Left lung (tissue), 10 donors: ENCODE data around the gene GPC6. TPM values are rescaled to one million over a fixed set of nuclear protein-coding genes. Genes with fewer than 3 reads are reported as not detected.
A peak's percentile ranks its signal among the peaks of the same experiment; 100 is the strongest.
"Not testable (repeated sequence)": the region's sequence is repeated elsewhere in the genome, so short reads cannot be mapped to it uniquely, and the experiment has no call there.

ENCODE experiments used
- ATAC-seq: fragments of 200-7000 bp; cut with Tn5 transposase; one replicate; pipeline ENCODE4 v1.9.1; 2020; ENCODE audit warnings: moderate library complexity
- DNase-seq, 4 donors: peaks; one replicate each; pipeline ENCODE4 v3.0.0-alpha.2; 2013 to 2020
- H3K27ac ChIP-seq, 2 donors: fragments of 200-600 bp; sonication (generic) in 1 of 2; one replicate each; pipeline versions ENCODE4 v1.5.0 to v1.8.0; 2020 to 2021
- H3K27me3 ChIP-seq, 2 donors: fragments of 200-600 bp; sonication (generic) in 1 of 2; one replicate each; pipeline versions ENCODE4 v1.5.0 to v1.8.0; 2020 to 2021
- H3K36me3 ChIP-seq, 2 donors: fragments of 200-600 bp; sonication (generic) in 1 of 2; one replicate each; pipeline versions ENCODE4 v1.5.0 to v1.8.0; 2020 to 2021
- H3K4me1 ChIP-seq, 2 donors: fragments of 200-600 bp; one replicate each; pipeline ENCODE4 v1.8.0; 2021
- H3K4me3 ChIP-seq, 2 donors: fragments of 200-600 bp; sonication (generic) in 1 of 2; one replicate each; pipeline versions ENCODE4 v1.5.0 to v1.8.0; 2020 to 2021; ENCODE audit warnings: mild to moderate bottlenecking in 1 of 2
- H3K9me3 ChIP-seq, 2 donors: fragments of 200-600 bp; sonication (generic) in 1 of 2; one replicate each; pipeline versions ENCODE4 v1.5.0 to v1.8.0; 2020 to 2021
- intact Hi-C, 2 donors: fragments of 100-400 bp; cut with DNase I; formaldehyde crosslinking; loops; one replicate each; pipeline versions ENCODE4 v1.11.2 to v1.14.2; 2022
- polyA plus RNA-seq, 6 donors: library from polyadenylated mRNA; unstranded; fragments of 120-200 nt; gene quantifications; one replicate each; pipeline ENCODE4 v1.2.1, GENCODE V29; 2013; ENCODE audit not compliant: insufficient read length in 6 of 6
- total RNA-seq, 2 donors: library from RNA; stranded (reverse); fragmentation: NEBNext Ultra II Directional; extraction: Animal tissue kit (Norgen Biotek cat#: 25700); gene quantifications; one replicate each; pipeline ENCODE4 v1.2.1, GENCODE V29; 2021
- TF ChIP-seq, protein P1 (sequence below), 2 donors: fragments of 200-600 bp; sonication (generic) in 1 of 2; IDR thresholded peaks; one replicate each; pipeline versions ENCODE4 v1.5.0 to v1.8.0; 2021; ENCODE audit warnings: antibody characterized with exemption in 2 of 2
- donor health status: DM: no; HTN: yes; CAD: no.
- donor health status: DM: no; HTN: no; CAD: no.

GPC6 gene
- total and polyA plus RNA-seq, 8 donors, result 9.6 to 25.8 (median 21.1) TPM

GRCh38 chr13:93472814-93473296, 246.2 kb downstream of the GPC6 start:
- TF ChIP-seq, protein P1, sequence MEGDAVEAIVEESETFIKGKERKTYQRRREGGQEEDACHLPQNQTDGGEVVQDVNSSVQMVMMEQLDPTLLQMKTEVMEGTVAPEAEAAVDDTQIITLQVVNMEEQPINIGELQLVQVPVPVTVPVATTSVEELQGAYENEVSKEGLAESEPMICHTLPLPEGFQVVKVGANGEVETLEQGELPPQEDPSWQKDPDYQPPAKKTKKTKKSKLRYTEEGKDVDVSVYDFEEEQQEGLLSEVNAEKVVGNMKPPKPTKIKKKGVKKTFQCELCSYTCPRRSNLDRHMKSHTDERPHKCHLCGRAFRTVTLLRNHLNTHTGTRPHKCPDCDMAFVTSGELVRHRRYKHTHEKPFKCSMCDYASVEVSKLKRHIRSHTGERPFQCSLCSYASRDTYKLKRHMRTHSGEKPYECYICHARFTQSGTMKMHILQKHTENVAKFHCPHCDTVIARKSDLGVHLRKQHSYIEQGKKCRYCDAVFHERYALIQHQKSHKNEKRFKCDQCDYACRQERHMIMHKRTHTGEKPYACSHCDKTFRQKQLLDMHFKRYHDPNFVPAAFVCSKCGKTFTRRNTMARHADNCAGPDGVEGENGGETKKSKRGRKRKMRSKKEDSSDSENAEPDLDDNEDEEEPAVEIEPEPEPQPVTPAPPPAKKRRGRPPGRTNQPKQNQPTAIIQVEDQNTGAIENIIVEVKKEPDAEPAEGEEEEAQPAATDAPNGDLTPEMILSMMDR (IDR thresholded peaks at IDR 0.05), result no peak
- no peaks in the 10 kb centered on the region for H3K27me3 ChIP-seq
- intact Hi-C loops, result no loop called here
- H3K4me1 ChIP-seq, result no peaks in the 10 kb centered on the region
- no peak for DNase-seq
- no peaks in the 10 kb centered on the region for H3K36me3 ChIP-seq
- no peak overlapping the region for H3K4me3 ChIP-seq
- no peak overlapping the region for H3K27ac ChIP-seq
- H3K9me3 ChIP-seq, result peaks cover 0 to 37% of the 10 kb centered on the region in 2 donors
- ATAC-seq, result no peak

GRCh38 chr13:93473441-93474270, 247.0 kb downstream of the GPC6 start:
- H3K4me3 ChIP-seq, result no peak overlapping the region
- TF ChIP-seq, protein P1 (IDR thresholded peaks at IDR 0.05), result no peak
- H3K9me3 ChIP-seq, result peaks cover 0 to 37% of the 10 kb centered on the region in 2 donors
- intact Hi-C loops, result no loop called here
- ATAC-seq (no peak), DNase-seq (peak in 1 of 4 donors; percentile 35)
- H3K4me1 ChIP-seq, result no peaks in the 10 kb centered on the region
- no peak overlapping the region for H3K27ac ChIP-seq
- H3K36me3 ChIP-seq, result no peaks in the 10 kb centered on the region
- no peaks in the 10 kb centered on the region for H3K27me3 ChIP-seq

DNA sequence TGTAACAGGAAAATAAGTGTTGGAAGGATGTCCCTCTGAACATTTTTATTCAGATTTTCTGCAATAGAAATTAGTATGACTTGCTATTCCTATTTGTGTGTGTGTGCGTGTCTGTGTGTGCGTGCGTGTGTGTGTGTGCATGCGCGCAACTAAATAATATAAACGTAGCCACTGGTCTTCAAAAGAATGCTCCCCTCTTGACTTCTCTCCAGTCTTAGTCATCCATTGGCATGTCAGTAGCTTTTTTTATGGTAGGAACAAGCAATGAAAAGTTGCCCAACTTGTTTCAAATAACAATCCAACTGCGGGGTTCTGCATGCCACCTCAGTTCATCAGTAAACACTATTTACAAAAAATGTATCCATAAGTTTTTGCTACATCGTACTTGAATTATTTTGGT, 249.6 kb downstream of the GPC6 start:
- DNase-seq, result no peak
- Histone ChIP-seq H3K9me3 (peaks cover 0 to 24% of the 10 kb centered on the region in 2 donors), H3K4me1 (no peaks in the 10 kb centered on the region), H3K27me3 (no peaks in the 10 kb centered on the region), H3K36me3 (no peaks in the 10 kb centered on the region), H3K4me3 (no peak overlapping the region), H3K27ac (no peak overlapping the region)
- TF ChIP-seq, protein P1 (IDR thresholded peaks at IDR 0.05), result no peak
- no peak for ATAC-seq
- intact Hi-C loops, result no loop called here

DNA sequence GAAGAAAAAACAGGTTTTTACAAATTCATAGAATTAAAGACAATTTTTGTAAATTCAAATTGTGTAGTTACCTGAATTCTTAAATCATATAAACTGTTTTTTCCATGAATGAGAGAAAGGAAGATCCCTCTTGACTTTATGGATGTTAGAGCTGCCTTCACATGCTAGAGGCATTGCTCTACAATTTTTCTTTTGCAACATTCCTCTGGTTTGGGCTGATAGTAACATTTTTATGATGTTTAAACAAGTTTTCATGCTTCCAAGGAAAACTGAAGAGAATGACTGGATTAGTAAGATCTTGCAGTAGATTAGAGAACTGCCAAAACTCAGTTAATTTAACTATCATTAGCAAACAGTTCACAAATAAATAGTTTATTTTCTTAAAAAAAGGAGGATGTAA, 250.6 kb downstream of the GPC6 start:
- Histone ChIP-seq H3K4me3 (no peak overlapping the region), H3K9me3 (peaks cover 0 to 18% of the 10 kb centered on the region in 2 donors), H3K27me3 (no peaks in the 10 kb centered on the region), H3K36me3 (no peaks in the 10 kb centered on the region), H3K4me1 (no peaks in the 10 kb centered on the region), H3K27ac (no peak overlapping the region)
- intact Hi-C loops, result no loop called here
- DNase-seq (no peak), ATAC-seq (no peak)
- TF ChIP-seq, protein P1 (IDR thresholded peaks at IDR 0.05), result no peak

DNA sequence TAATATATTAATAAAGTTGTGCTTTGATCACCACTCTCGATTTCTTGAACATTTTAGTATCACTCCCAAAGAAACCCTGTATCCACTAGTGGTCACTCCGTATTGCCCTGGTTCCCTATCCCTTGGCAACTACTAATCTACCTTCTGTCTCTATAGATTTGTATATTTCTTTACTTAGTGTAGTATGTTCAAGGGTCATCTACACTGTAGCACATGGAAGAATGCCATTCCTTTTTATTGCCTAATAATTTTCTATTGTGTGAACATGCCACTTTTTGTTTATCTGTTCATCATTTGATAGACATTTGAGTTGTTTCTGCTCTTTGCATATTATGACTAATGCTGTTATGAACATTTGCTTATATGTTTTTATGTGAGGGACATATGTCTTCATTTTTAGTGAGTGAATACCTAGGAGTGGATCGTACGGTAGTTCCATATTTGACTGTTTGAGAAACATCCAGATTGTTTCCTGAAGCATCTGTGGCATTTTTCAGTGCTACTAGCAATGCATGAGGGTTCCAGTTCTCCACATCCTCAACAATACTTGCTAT, 254.0 kb downstream of the GPC6 start:
- H3K9me3 ChIP-seq, result no peaks in the 10 kb centered on the region
- H3K27me3 ChIP-seq, result no peaks in the 10 kb centered on the region
- no peak overlapping the region for H3K4me3 ChIP-seq
- ATAC-seq (no peak), DNase-seq (no peak)
- H3K27ac ChIP-seq, result no peak overlapping the region
- H3K4me1 ChIP-seq, result no peaks in the 10 kb centered on the region
- intact Hi-C loops, result no loop called here
- no peaks in the 10 kb centered on the region for H3K36me3 ChIP-seq
- TF ChIP-seq, protein P1 (IDR thresholded peaks at IDR 0.05), result no peak

DNA sequence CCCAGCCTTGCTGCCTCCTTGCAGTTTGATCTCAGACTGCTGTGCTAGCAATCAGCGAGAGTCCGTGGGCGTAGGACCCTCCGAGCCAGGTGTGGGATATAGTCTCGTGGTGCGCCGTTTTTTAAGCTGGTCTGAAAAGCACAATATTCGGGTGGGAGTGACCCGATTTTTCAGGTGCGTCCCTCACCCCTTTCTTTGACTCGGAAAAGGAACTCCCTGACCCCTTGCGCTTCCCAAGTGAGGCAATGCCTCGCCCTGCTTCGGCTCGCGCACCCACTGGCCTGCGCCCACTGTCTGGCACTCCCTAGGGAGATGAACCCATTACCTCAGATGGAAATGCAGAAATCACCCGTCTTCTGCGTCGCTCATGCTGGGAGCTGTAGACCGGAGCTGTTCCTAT, 269.5 kb downstream of the GPC6 start:
- H3K36me3 ChIP-seq, H3K9me3 ChIP-seq, ATAC-seq, H3K27me3 ChIP-seq, H3K27ac ChIP-seq, intact Hi-C loops, H3K4me1 ChIP-seq, H3K4me3 ChIP-seq: not testable (repeated sequence)
- peak in 1 of 4 donors; percentile 3 for DNase-seq
